Trophoblast cell (in vitro differentiated cells and primary cell): ENCODE measurements around the gene GRID1.

ENCODE experiments used
- DNase-seq, 2 donors: peaks; one replicate each; pipeline ENCODE4 v3.0.0-alpha.2; 2016
- H2AFZ ChIP-seq: 2 replicates; pipeline ENCODE4 v1.6.1; 2013; ENCODE audit warnings: low read length, moderate library complexity, mild to moderate bottlenecking; ENCODE audit not compliant: insufficient read depth, poor library complexity
- H2AK5ac ChIP-seq: 2 replicates; pipeline ENCODE4 v1.6.1; 2013; ENCODE audit warnings: mild to moderate bottlenecking, low read length
- H2BK120ac ChIP-seq: 2 replicates; pipeline ENCODE4 v1.6.1; 2013; ENCODE audit warnings: low read length, mild to moderate bottlenecking, moderate library complexity; ENCODE audit not compliant: insufficient read depth, poor library complexity
- H2BK12ac ChIP-seq: 2 replicates; pipeline ENCODE4 v1.6.1; 2013; ENCODE audit warnings: mild to moderate bottlenecking, low read length, moderate library complexity
- H2BK5ac ChIP-seq: 2 replicates; pipeline ENCODE4 v1.6.1; 2013; ENCODE audit warnings: low read length, low read depth, moderate library complexity, mild to moderate bottlenecking; ENCODE audit not compliant: poor library complexity
- H3K14ac ChIP-seq: 2 replicates; pipeline ENCODE4 v1.6.1; 2013; ENCODE audit warnings: mild to moderate bottlenecking, low read length
- H3K18ac ChIP-seq: 2 replicates; pipeline ENCODE4 v1.6.1; 2013; ENCODE audit warnings: mild to moderate bottlenecking, low read length
- H3K23ac ChIP-seq: 2 replicates; pipeline ENCODE4 v1.6.1; 2013; ENCODE audit warnings: low read length
- H3K27ac ChIP-seq: 2 replicates; pipeline ENCODE4 v1.5.1; 2013; ENCODE audit warnings: low read depth, mild to moderate bottlenecking, inconsistent platforms, low read length, moderate library complexity
- H3K27me3 ChIP-seq: 2 replicates; pipeline ENCODE4 v1.6.1; 2013; ENCODE audit warnings: inconsistent platforms, mild to moderate bottlenecking, low read length, moderate library complexity; ENCODE audit not compliant: insufficient read depth
- H3K36me3 ChIP-seq, 2 experiments: 1 replicate in 1 of 2; 2 replicates in 1 of 2; pipeline ENCODE4 v1.6.1; 2013; ENCODE audit warnings: low read length in 2 of 2, mild to moderate bottlenecking in 2 of 2, moderate library complexity in 1 of 2; ENCODE audit not compliant: insufficient read depth in 2 of 2, control insufficient read depth in 1 of 2
- H3K4ac ChIP-seq: 2 replicates; pipeline ENCODE4 v1.6.1; 2013; ENCODE audit warnings: low read depth, mild to moderate bottlenecking, low read length, moderate library complexity
- H3K4me1 ChIP-seq, 2 experiments: 1 replicate in 1 of 2; 2 replicates in 1 of 2; pipeline ENCODE4 v1.6.1; 2013; ENCODE audit warnings: low read length in 2 of 2, mild to moderate bottlenecking in 2 of 2, moderate library complexity in 1 of 2; ENCODE audit not compliant: insufficient read depth in 2 of 2, control insufficient read depth in 1 of 2
- H3K4me2 ChIP-seq: 2 replicates; pipeline ENCODE4 v1.6.1; 2013; ENCODE audit warnings: inconsistent platforms, mild to moderate bottlenecking, low read length, moderate library complexity
- H3K4me3 ChIP-seq: 2 replicates; pipeline ENCODE4 v1.5.1; 2013; ENCODE audit warnings: mild to moderate bottlenecking, low read depth, low read length, inconsistent platforms
- H3K79me1 ChIP-seq: one replicate; pipeline ENCODE4 v1.6.1; 2013; ENCODE audit warnings: low read length
- H3K79me2 ChIP-seq: 2 replicates; pipeline ENCODE4 v1.6.1; 2013; ENCODE audit warnings: low read length, mild to moderate bottlenecking; ENCODE audit not compliant: control insufficient read depth, insufficient read depth, poor library complexity
- H3K9ac ChIP-seq: 2 replicates; pipeline ENCODE4 v1.6.1; 2013; ENCODE audit warnings: mild to moderate bottlenecking, low read length
- H3K9me3 ChIP-seq: 2 replicates; pipeline ENCODE4 v1.6.1; 2013; ENCODE audit warnings: low read depth, mild to moderate bottlenecking, control low read depth, inconsistent platforms, low read length; ENCODE audit not compliant: insufficient read depth
- H4K12ac ChIP-seq: 2 replicates; pipeline ENCODE4 v1.6.1; 2013; ENCODE audit warnings: low read depth, mild to moderate bottlenecking, low read length, moderate library complexity
- H4K8ac ChIP-seq: 2 replicates; pipeline ENCODE4 v1.6.1; 2013; ENCODE audit warnings: low read depth, mild to moderate bottlenecking, low read length, moderate library complexity
- H4K91ac ChIP-seq: one replicate; pipeline ENCODE4 v1.6.1; 2013; ENCODE audit warnings: low read depth, mild to moderate bottlenecking, low read length, moderate library complexity
- WGBS: extraction: QIAGEN DNeasy Blood & Tissue Kit; methylation state at CpG from one replicate; pipeline ENCODE4 v1.1.7; 2013; ENCODE audit warnings: missing lambda C conversion rate; ENCODE audit not compliant: insufficient read length, insufficient coverage; ENCODE audit errors: extremely low coverage; 5-methylcytosine and 5-hydroxymethylcytosine counted together

GRID1 gene

GRCh38 chr10:86210416-86210815 is 156.2 kb downstream of the GRID1 start:
- no peak overlapping the region for H2BK12ac ChIP-seq
- H2AK5ac ChIP-seq: no peak overlapping the region
- H3K27ac ChIP-seq: no peak overlapping the region
- H3K9me3 ChIP-seq: peaks cover 1% of the 10 kb centered on the region
- no peak overlapping the region for H3K14ac ChIP-seq
- H3K9ac ChIP-seq: no peak overlapping the region
- H3K79me1 ChIP-seq: no peaks in the 10 kb centered on the region
- H3K4me2 ChIP-seq: no peak overlapping the region
- H3K27me3 ChIP-seq: no peaks in the 10 kb centered on the region
- H3K18ac ChIP-seq: no peak overlapping the region
- H3K4ac ChIP-seq: no peak overlapping the region
- no peak overlapping the region for H3K4me3 ChIP-seq
- H3K79me2 ChIP-seq: no peaks in the 10 kb centered on the region
- H2AFZ ChIP-seq: no peak overlapping the region
- H4K91ac ChIP-seq: no peak overlapping the region
- H4K8ac ChIP-seq: no peak overlapping the region
- H4K12ac ChIP-seq: no peak overlapping the region
- H3K36me3 ChIP-seq: no peaks in the 10 kb centered on the region
- no peak overlapping the region for H2BK5ac ChIP-seq
- no peaks in the 10 kb centered on the region for H3K4me1 ChIP-seq
- DNase-seq: no peak
- H3K23ac ChIP-seq: no peak overlapping the region
- WGBS: no CpG with 5 or more reads among the region's 10 CpGs
- no peak overlapping the region for H2BK120ac ChIP-seq

- no peak overlapping the region for H2BK5ac ChIP-seq
- no peak overlapping the region for H2BK120ac ChIP-seq
- no peak overlapping the region for H3K4ac ChIP-seq
- H3K4me1 ChIP-seq: no peaks in the 10 kb centered on the region
- no peak overlapping the region for H2AFZ ChIP-seq
- no peaks in the 10 kb centered on the region for H3K79me2 ChIP-seq
- no peak overlapping the region for H3K9ac ChIP-seq
- no peak overlapping the region for H2BK12ac ChIP-seq
- no peaks in the 10 kb centered on the region for H3K36me3 ChIP-seq
- no peaks in the 10 kb centered on the region for H3K79me1 ChIP-seq
- H4K12ac ChIP-seq: no peak overlapping the region
- no peak overlapping the region for H3K18ac ChIP-seq
- no peak overlapping the region for H3K4me2 ChIP-seq
- H3K27me3 ChIP-seq: no peaks in the 10 kb centered on the region
- H3K14ac ChIP-seq: no peak overlapping the region
- no peak overlapping the region for H3K23ac ChIP-seq
- DNase-seq: no peak
- no peak overlapping the region for H3K27ac ChIP-seq
- no peak overlapping the region for H2AK5ac ChIP-seq
- no peak overlapping the region for H3K4me3 ChIP-seq
- no peak overlapping the region for H4K8ac ChIP-seq
- WGBS: no CpG with 5 or more reads among the region's 1 CpG
- H3K9me3 ChIP-seq: peaks cover 1% of the 10 kb centered on the region
- H4K91ac ChIP-seq: no peak overlapping the region
Observed at GRCh38 chr10:86209726-86210125, 156.9 kb downstream of the GRID1 start.

GRCh38 chr10:86207226-86207625 is 159.4 kb downstream of the GRID1 start:
- no peak for DNase-seq
- Histone ChIP-seq H3K4me1 (no peaks in the 10 kb centered on the region), H3K36me3 (no peaks in the 10 kb centered on the region), H2BK5ac (no peak overlapping the region), H2BK12ac (no peak overlapping the region), H2AFZ (no peak overlapping the region), H3K9ac (no peak overlapping the region), H3K4ac (no peak overlapping the region), H3K4me3 (no peak overlapping the region), H2AK5ac (no peak overlapping the region), H4K91ac (no peak overlapping the region), H3K79me1 (no peaks in the 10 kb centered on the region), H4K12ac (no peak overlapping the region), H3K4me2 (no peak overlapping the region), H3K79me2 (no peaks in the 10 kb centered on the region), H3K23ac (no peak overlapping the region), H3K9me3 (peaks cover 1% of the 10 kb centered on the region), H4K8ac (no peak overlapping the region), H3K14ac (no peak overlapping the region), H3K18ac (no peak overlapping the region), H3K27ac (no peak overlapping the region), H3K27me3 (no peaks in the 10 kb centered on the region), H2BK120ac (no peak overlapping the region)
- WGBS: no CpG with 5 or more reads among the region's 12 CpGs

GRCh38 chr10:86206240-86206579 is 160.4 kb downstream of the GRID1 start:
- no peaks in the 10 kb centered on the region for H3K79me1 ChIP-seq
- no peak overlapping the region for H2BK120ac ChIP-seq
- H3K14ac ChIP-seq: no peak overlapping the region
- no peak overlapping the region for H3K27ac ChIP-seq
- H4K8ac ChIP-seq: no peak overlapping the region
- no peaks in the 10 kb centered on the region for H3K4me1 ChIP-seq
- no peak overlapping the region for H3K4me3 ChIP-seq
- no peak overlapping the region for H3K23ac ChIP-seq
- H2AK5ac ChIP-seq: no peak overlapping the region
- H3K36me3 ChIP-seq: no peaks in the 10 kb centered on the region
- DNase-seq: no peak
- no peak overlapping the region for H2BK5ac ChIP-seq
- H2AFZ ChIP-seq: no peak overlapping the region
- no peaks in the 10 kb centered on the region for H3K79me2 ChIP-seq
- H3K4me2 ChIP-seq: no peak overlapping the region
- no CpG with 5 or more reads among the region's 18 CpGs for WGBS
- H3K18ac ChIP-seq: no peak overlapping the region
- H3K9ac ChIP-seq: no peak overlapping the region
- H3K27me3 ChIP-seq: no peaks in the 10 kb centered on the region
- H4K12ac ChIP-seq: no peak overlapping the region
- H2BK12ac ChIP-seq: no peak overlapping the region
- no peak overlapping the region for H4K91ac ChIP-seq
- H3K4ac ChIP-seq: no peak overlapping the region
- H3K9me3 ChIP-seq: peaks cover 1% of the 10 kb centered on the region
